GM19351 (cell line): Measurements from ENCODE around the gene TAX1BP3.
A peak's percentile ranks its signal among the peaks of the same experiment; 100 is the strongest.
"Not testable (repeated sequence)": the region's sequence is repeated elsewhere in the genome, so short reads cannot be mapped to it uniquely, and the experiment has no call there.

ENCODE experiments used
- ATAC-seq: cut with Tn5 transposase; IDR thresholded peaks from one replicate; pipeline ENCODE4 v1.9.1; 2021; ENCODE audit warnings: mild to moderate bottlenecking, moderate library complexity; ENCODE audit not compliant: unreplicated experiment

Gene TAX1BP3, protein sequence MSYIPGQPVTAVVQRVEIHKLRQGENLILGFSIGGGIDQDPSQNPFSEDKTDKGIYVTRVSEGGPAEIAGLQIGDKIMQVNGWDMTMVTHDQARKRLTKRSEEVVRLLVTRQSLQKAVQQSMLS

DNA sequence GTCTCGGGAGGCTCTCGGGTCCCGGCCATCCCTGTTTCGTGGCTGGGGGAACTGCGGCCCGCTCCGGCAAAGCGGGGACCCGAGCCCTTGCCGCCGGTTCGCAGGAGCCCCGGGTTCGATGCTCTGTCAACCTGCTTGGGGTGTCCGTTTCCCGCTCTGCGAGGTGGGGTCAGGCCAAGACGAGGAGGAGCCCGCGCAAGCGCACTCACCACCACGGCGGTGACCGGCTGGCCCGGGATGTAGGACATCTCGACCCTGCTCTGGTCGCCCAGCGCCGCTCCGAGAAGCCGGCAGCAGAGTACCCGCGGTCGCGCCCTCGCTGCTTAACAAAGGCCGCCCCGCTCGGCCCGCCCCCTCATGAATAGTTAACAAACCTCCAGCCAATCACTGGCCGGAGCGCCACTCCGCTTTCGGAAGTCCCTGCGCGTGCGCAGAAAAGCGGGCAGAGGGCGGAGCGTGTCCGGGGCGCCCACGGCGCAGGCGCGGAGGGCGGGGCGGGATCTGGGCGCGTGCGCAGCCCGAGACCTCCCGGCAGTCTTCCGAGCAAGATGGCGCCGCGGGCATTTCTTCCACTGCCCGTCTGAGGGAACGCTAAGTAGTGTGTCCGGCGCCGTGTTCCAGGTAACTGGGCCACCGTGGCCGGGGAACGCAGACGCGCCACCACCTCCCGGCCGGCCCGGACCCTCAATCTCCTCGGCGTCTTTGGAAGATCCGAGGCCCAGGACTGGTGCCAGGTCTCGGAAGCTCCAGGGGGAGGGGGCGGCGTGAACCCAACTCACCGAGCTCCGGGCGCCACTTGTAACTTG is at the start of gene TAX1BP3, which contains the start of gene EMC6:
TAX1BP3 (minus strand) TSS at position 300 of the 806 bp plus-strand sequence; CDS start at position 248, 52 bp downstream.
EMC6 (plus strand) TSS at position 534 of the 806 bp plus-strand sequence. CDS start 335 bp downstream, outside the sequence.
- ATAC-seq: peak; percentile 89

GRCh38 chr17:3715296-3715695 is 46.9 kb upstream of the TAX1BP3 start:
- ATAC-seq: no peak

DNA sequence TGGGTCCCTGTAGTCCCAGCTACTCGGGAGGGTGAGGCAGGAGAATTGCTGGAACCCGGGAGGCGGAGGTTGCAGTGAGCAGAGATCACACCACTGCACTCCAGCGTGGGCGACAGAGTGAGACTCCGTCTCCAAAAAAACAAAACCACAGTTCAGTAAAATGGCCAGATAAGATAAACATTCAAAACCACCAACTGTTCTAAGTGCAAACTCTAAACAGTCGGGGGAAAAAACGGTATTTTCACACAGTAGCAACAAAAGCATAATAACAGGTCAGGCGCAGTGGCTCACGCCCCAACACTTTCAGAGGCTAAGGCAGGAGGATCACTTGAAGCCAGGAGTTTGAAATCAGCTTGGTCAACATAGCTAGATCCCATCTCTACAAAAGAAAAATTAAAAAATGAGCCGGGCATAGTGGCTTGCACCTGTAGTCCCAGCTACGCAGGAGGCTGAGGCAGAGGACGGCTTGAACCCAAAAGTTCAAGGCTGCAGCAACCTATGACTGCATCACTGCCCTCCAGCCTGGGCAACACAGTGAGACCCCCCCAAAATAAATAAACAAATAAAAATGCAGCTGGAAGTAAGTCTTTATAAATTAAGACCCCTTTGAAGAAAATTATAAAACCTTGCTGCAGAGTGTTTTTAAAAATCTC is 44.6 kb upstream of the TAX1BP3 start:
- ATAC-seq: peak; percentile 33

DNA sequence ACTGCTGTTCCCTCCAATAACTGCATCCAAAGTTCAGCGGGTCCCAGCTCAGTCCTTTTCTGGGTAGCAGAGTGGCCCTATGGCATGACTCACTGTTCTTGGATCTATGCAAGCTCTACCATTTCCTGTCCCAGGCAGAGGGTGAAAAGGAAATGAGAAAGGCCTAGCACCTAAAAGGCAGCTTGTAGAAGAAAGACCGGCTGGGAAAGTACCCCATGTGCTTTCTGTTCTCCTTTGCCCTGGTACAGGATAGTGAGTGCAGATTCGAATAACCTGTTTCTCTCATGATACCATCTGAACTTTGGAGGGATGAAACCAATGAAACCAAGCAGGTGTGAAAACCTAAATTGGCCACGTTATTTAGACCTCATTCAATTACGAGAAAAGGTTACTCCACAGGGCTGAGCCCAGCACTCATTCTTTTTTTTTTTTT is 42.6 kb upstream of the TAX1BP3 start:
- peak; percentile 88 for ATAC-seq

- ATAC-seq: no peak
Observed at GRCh38 chr17:3708366-3708765, 40.0 kb upstream of the TAX1BP3 start.

DNA sequence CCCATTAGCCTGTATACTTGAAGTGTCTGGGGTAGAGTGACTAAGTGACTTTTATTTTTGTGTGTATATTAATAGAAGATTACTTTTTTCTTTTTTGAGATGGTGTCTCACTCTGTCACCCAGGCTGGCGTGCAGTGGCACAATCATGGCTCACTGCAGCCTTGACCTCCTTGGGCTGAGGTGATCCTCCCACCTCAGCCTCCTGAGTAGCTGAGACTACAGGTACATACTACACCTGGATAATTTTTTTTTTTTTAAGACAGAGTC is 37.3 kb upstream of the TAX1BP3 start:
- not testable (repeated sequence) for ATAC-seq

DNA sequence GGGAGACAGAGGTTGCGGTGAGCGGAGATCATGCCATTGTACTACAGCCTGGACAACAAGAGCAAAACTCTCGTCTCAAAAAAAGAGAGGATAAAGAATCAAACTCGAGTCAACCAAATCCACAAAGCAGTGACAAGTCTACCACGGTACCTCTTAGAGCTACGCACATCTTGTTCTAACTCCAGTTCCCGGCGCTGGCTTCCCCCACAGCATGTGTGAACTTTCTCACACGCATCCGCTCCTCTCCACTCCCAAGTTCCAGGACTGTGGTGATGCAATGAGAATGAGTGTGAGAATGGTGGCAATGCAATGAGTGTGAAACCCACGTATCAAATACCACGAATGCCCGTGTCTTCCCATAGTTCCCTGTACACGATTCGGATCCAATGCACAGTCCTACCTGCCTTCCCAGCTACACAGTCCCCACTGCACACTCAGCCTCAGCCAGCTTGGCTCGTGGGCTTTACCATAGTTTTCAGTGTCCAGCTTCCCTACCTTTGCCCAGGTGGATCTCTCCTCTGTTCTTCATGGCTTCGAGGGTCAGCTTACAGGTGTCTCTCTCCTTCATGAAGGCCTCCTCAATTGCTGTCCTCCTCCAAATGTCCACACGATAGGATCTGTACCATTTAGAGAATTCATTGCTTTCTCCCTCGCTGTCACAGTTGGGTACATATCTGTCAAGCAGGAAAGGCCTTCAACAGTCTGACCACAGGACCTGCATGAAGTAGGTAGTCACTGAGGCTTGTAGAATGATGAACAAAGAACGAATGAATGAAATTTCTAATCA is 36.7 kb upstream of the TAX1BP3 start:
- no peak for ATAC-seq

DNA sequence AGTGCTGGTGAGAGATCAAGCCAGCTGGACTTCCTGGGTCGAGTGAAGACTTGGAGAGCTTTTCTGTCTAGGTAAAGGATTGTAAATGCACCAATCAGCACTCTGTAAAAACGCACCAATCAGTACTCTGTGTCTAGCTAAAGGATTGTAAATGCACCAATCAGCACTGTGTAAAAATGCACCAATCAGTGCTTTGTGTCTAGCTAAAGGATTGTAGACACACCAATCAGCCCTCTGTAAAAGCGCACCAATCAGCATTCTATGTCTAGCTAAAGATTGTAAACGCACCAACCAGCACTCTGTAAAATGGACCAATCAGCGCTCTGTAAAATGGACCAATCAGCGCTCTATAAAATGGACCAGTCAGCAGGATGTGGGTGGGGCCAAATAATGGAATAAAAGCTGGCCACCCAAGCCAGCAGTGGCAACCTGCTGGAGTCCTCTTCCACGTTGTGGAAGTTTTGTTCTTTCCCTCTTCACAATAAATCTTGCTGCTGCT is 33.7 kb upstream of the TAX1BP3 start:
- ATAC-seq: not testable (repeated sequence)

GRCh38 chr17:3699951-3700350 is 31.6 kb upstream of the TAX1BP3 start:
- ATAC-seq: no peak

DNA sequence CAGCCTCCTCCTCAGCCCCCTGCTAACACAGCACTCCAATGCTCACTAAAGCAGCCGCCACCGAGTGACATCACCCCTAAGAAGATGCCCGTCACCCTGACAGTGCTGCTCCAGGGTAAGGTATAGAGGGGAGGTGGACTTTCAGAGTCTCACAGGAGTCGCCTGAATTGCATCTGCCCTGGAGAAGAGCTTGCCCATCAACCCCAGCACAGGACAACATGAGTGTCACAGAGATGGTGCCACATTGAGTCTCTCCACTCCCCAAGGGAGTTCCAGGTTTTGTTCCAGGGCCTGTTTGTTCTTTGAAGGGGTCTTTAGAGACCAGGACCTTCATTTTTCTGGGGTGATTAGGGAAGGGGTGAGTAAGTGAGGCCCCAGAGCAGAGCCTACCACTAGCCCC is 29.8 kb upstream of the TAX1BP3 start:
- ATAC-seq: no peak

DNA sequence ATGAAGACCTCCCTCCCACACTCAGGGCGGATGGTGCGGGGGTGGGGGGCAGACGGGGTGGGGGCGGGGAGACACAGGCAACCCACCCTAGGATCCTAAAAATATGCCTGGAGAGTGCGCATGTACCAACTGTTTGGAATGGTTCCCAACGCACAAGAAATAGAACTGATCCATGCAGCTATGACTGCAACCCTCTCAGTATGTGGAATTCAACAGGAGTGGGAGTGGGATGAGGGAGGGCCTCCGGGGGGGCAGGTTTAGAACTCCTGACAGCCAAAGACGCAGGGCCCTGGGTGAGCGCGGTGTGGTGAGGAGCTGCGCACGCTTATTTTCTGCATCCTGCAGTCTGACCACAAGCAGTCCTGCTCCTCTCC is 28.7 kb upstream of the TAX1BP3 start:
- ATAC-seq: no peak

- no peak for ATAC-seq
Observed at GRCh38 chr17:3695723-3696411, 27.5 kb upstream of the TAX1BP3 start, which contains the start of gene P2RX5. P2RX5 (minus strand) TSS chr17:3696155; CDS start chr17:3696005, 150 bp downstream.

DNA sequence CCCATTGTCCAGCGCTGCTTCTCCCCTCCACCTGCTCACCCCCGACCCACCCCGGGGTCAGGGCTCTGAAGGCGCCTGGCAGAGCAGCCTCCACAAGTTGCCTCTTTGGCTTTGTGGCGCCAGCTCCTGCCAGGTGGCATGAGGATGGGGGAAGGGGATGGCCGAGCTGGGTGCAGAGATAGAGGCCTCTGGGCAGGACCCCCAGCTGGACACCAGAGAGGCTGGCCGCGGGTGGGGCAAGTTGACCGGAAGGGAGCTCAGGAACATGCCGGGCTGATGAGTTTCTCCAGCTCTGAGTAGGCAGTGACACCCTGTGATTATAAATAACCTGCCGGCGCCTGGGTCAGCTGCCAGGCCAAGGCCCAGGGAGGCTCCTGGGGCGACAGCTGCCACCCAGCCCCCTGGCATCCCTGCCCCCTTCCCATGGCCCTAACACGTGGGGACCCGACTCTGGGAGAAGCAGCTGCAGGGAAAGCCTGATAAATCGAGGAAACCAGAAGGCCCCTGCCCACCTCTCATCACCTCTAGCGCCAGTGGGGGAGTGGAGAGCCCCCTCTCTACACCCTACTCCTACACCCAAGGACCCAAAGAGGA is 26.8 kb upstream of the TAX1BP3 start:
- no peak for ATAC-seq

- peak; percentile 64 for ATAC-seq
Observed at GRCh38 chr17:3693829-3694231, 25.5 kb upstream of the TAX1BP3 start.

- ATAC-seq: no peak
Observed at GRCh38 chr17:3693141-3693540, 24.8 kb upstream of the TAX1BP3 start.

GRCh38 chr17:3692346-3692745 is 24.0 kb upstream of the TAX1BP3 start:
- ATAC-seq: no peak

GRCh38 chr17:3691617-3692067 is 23.3 kb upstream of the TAX1BP3 start:
- no peak for ATAC-seq

DNA sequence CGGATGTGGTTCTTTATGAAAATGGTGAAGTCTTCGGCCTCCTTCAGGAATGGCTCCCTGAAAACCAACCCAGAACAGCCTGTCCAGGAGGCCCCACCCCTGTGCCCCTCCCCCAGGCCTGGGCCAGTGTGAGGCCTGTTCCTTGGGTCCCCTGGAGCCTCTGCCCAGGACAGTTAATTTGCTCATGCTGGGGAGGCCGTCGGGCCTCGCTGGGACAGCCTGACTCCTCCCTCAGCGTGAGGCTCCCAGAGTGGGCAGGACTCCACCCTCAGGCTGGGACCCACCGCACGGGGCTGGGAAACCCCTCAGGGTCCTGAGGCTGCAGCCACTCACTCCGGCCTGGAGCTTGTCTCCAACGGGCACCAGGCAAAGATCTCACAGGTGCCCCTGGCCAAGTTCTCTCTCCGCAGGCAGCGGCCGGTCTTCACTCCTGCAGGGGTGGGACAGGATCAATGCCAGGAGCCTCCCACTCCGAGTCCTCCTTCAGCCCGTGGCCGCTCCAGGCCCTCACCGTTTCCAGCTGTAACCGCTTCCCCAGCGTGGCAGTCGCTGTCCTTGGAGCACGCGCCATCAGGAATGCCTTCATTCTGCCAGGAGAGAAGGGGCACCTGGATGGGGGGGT is 21.8 kb upstream of the TAX1BP3 start:
- ATAC-seq: no peak

- ATAC-seq: no peak
Observed at GRCh38 chr17:3689262-3690093, 21.1 kb upstream of the TAX1BP3 start.
